Upper lobe of right lung (tissue), 1 donor: ENCODE results near the gene WNK2. TPM values are rescaled to one million over a fixed set of nuclear protein-coding genes. Genes with fewer than 3 reads are reported as not detected.

Experiments
- ATAC-seq: fragments of 200-7000 bp; cut with Tn5 transposase; one replicate; pipeline ENCODE4 v1.9.1; 2020; ENCODE audit warnings: mild to moderate bottlenecking, moderate library complexity
- DNase-seq: peaks from one replicate; pipeline ENCODE4 v3.0.0-alpha.2; 2020
- H3K27ac ChIP-seq: fragments of 200-600 bp; one replicate; pipeline ENCODE4 v1.8.0; 2022
- H3K27me3 ChIP-seq: fragments of 200-600 bp; one replicate; pipeline ENCODE4 v1.8.0; 2022; ENCODE audit warnings: mild to moderate bottlenecking
- H3K36me3 ChIP-seq: fragments of 200-600 bp; one replicate; pipeline ENCODE4 v1.8.0; 2022
- H3K4me1 ChIP-seq: fragments of 200-600 bp; one replicate; pipeline ENCODE4 v1.8.0; 2022
- H3K4me3 ChIP-seq: fragments of 200-600 bp; one replicate; pipeline ENCODE4 v1.8.0; 2022; ENCODE audit warnings: mild to moderate bottlenecking
- H3K9me3 ChIP-seq: fragments of 200-600 bp; one replicate; pipeline ENCODE4 v1.8.0; 2022
- intact Hi-C: fragments of 100-400 bp; cut with DNase I; formaldehyde crosslinking; loops from one replicate; pipeline ENCODE4 v1.11.0; 2022
- total RNA-seq: library from RNA; stranded (reverse); fragmentation: NEBNext Ultra II Directional; extraction: Animal tissue kit (Norgen Biotek cat#: 25700); gene quantifications from one replicate; pipeline ENCODE4 v1.2.1, GENCODE V29; 2021
- TF ChIP-seq, protein P1 (sequence below): fragments of 200-600 bp; IDR thresholded peaks from one replicate; pipeline ENCODE4 v1.8.0; 2022; ENCODE audit warnings: antibody characterized with exemption
- donor health status: DM: no; HTN: yes; CAD: no; lungs with severe emphysema.

Gene WNK2
- total RNA-seq, 1 donor from 2014 or later, result 0.35 TPM

DNA sequence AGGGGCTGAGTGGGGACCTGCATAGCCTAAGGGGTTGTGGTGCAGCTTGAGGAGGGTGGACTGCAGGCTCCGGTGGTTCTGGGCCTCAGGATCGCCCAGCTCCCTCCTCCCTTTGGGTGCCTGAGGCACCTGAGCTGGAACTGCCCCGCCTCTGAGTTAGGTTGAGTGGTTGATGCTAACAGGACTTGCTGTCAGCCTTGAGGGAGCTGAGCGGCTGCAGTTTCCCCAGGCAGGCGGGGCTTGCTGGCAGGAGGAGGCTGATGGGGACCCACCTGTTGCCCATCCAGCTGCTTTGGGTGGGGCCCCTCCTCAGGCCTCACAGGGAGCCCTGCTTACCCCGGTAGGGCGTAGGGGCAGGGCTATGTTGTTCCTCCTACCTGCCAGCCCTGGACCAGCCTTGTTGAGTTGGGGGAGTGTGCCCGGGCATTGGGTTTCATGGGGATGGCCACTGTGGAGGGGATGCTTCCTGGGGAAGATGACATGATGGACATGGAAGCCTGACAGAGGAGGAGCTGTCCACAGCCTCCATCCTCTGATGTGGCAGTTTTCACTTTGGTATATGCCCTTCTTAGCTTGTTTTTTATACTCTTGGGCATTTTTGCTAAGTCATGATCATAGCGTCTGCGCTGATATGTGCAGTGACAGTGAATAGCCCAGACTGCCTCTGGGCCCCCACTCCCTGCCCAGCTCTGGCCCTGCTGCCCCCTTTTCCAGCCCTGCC lies 14.3 kb downstream of the WNK2 start:
- H3K4me1 ChIP-seq, result no peaks in the 10 kb centered on the region
- ATAC-seq (no peak), DNase-seq (no peak)
- no peak overlapping the region for H3K4me3 ChIP-seq
- H3K9me3 ChIP-seq, result no peaks in the 10 kb centered on the region
- no peak overlapping the region for H3K27ac ChIP-seq
- no peaks in the 10 kb centered on the region for H3K36me3 ChIP-seq
- peaks cover 4% of the 10 kb centered on the region for H3K27me3 ChIP-seq
- intact Hi-C loops, result no loop called here
- TF ChIP-seq, protein P1, sequence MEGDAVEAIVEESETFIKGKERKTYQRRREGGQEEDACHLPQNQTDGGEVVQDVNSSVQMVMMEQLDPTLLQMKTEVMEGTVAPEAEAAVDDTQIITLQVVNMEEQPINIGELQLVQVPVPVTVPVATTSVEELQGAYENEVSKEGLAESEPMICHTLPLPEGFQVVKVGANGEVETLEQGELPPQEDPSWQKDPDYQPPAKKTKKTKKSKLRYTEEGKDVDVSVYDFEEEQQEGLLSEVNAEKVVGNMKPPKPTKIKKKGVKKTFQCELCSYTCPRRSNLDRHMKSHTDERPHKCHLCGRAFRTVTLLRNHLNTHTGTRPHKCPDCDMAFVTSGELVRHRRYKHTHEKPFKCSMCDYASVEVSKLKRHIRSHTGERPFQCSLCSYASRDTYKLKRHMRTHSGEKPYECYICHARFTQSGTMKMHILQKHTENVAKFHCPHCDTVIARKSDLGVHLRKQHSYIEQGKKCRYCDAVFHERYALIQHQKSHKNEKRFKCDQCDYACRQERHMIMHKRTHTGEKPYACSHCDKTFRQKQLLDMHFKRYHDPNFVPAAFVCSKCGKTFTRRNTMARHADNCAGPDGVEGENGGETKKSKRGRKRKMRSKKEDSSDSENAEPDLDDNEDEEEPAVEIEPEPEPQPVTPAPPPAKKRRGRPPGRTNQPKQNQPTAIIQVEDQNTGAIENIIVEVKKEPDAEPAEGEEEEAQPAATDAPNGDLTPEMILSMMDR, result no peak

DNA sequence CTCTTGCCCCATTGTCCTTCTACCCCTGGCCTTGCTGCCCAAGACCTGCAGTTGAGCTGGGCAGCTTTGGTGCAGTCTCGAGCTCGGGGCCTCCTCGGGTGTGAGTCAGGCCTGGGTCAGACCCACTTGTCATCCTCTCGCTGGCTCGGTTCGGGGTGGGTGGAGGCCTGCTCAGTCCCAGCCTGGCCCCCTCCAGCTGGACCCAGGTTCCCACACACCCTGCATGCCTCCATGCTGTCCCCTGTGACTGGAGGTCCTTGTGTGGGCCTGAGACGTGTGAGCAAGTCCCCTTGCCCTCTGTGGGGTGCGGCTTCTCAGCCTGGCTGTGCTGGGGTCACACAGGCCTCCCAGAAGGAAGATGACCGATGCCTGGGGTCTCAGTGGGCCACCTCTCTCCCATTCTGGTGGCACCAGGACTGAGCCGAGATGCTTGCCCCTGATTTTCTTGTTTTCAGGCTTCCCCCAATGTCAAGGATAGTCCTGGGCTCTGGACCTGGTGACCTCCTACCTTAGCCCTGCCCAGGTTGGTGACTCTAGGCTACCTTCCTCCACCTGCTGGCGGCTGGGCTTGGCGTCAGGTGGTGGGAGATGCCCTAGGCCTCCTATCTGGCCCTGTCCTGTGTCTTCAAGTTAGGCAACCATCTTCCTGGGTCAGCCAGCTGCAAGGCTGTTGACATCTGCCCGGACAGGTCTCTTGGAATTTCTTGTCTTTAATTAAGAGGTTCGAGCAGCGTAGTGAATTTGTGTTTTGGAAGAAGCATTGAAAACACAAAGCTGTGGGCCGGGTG lies 15.1 kb downstream of the WNK2 start:
- intact Hi-C loops, result no loop called here
- TF ChIP-seq, protein P1, result no peak
- Histone ChIP-seq H3K27me3 (peaks cover 4% of the 10 kb centered on the region), H3K27ac (no peak overlapping the region), H3K36me3 (no peaks in the 10 kb centered on the region), H3K9me3 (no peaks in the 10 kb centered on the region), H3K4me1 (no peaks in the 10 kb centered on the region), H3K4me3 (no peak overlapping the region)
- DNase-seq, result no peak
- ATAC-seq, result no peak

- Histone ChIP-seq H3K27me3 (peaks cover 4% of the 10 kb centered on the region), H3K9me3 (no peaks in the 10 kb centered on the region), H3K36me3 (no peaks in the 10 kb centered on the region), H3K4me3 (no peak overlapping the region), H3K27ac (no peak overlapping the region), H3K4me1 (no peaks in the 10 kb centered on the region)
- no peak for DNase-seq
- TF ChIP-seq, protein P1, result no peak
- ATAC-seq, result no peak
- intact Hi-C loops, result no loop called here
These were observed 16.5 kb downstream of the WNK2 start for GRCh38 chr9:93200449-93200742.

- Histone ChIP-seq H3K4me1 (no peaks in the 10 kb centered on the region), H3K9me3 (no peaks in the 10 kb centered on the region), H3K27ac (no peak overlapping the region), H3K4me3 (no peak overlapping the region), H3K27me3 (peaks cover 4% of the 10 kb centered on the region), H3K36me3 (no peaks in the 10 kb centered on the region)
- intact Hi-C loops, result no loop called here
- DNase-seq (no peak), ATAC-seq (no peak)
- TF ChIP-seq, protein P1, result no peak
These were observed 17.0 kb downstream of the WNK2 start for GRCh38 chr9:93200989-93201334.

DNA sequence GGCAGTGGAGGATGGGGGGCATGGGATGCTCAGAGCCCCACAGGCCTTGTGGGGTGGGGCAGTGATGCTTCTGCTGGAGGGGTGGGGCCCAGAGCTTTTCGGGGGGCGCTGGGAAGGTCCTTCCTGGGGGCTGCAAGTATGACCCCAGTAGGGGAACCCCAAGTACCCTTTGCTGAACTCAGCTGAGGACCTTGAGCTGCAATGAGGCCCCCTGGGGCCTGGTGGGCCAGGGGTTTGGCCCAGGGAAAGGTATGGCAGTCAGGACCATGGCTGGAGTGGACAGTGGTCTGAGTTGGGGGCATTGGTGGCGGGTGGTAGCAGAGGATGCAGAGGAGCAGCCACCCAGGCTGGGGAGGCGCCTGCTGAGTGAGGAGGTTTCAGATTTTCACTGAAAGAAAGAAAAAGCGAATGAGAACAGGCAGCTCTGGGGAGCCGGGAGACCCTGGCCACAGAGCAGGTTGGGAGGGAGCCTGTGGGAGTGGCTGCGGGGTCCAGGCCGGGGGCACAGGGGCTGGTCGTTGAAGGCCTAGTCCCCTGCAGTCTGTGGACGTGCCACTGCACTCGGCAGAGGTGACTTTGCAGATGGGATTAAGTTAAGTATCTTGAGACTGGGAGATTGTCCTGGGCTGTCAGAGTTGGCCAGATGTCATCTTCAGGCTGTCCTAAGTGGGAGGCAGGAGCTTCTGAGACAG lies 19.2 kb downstream of the WNK2 start:
- no peak overlapping the region for H3K27ac ChIP-seq
- ATAC-seq (no peak), DNase-seq (no peak)
- no peaks in the 10 kb centered on the region for H3K36me3 ChIP-seq
- no peaks in the 10 kb centered on the region for H3K4me1 ChIP-seq
- intact Hi-C loops, result no loop called here
- TF ChIP-seq, protein P1, result no peak
- no peaks in the 10 kb centered on the region for H3K9me3 ChIP-seq
- no peak overlapping the region for H3K4me3 ChIP-seq
- peaks cover 4% of the 10 kb centered on the region for H3K27me3 ChIP-seq
